SK-N-SH (cell line): ENCODE measurements around the gene LRRC32. TPM values are rescaled to one million over a fixed set of nuclear protein-coding genes. Genes with fewer than 3 reads are reported as not detected.

ENCODE experiments used
- CTCF ChIA-PET: fragments of 300-600, 350-600 bp; formaldehyde crosslinking; extraction: SDS; loops from one replicate; lab custom pipeline; 2021; lab: Yijun Ruan, JAX
- POLR2A ChIA-PET: fragments of 350-600 bp; sonication (Branson Sonifier 250); formaldehyde crosslinking; extraction: SDS; loops from one replicate; lab custom pipeline; 2020; ENCODE audit warnings: antibody characterized with exemption, inconsistent platforms; lab: Yijun Ruan, JAX
- DNase-seq: peaks from one replicate; pipeline ENCODE4 v3.0.0; 2012
- H2AFZ ChIP-seq: fragments of 200-600 bp; sonication (generic); 2 replicates; pipeline ENCODE4 v1.8.1; 2016; ENCODE audit warnings: antibody characterized with exemption, mild to moderate bottlenecking, low read depth
- H3F3A ChIP-seq: fragments of 200-600 bp; sonication (generic); replicated peaks from 2 replicates; pipeline ENCODE3; 2016; ENCODE audit warnings: antibody characterized with exemption, mild to moderate bottlenecking; ENCODE audit not compliant: insufficient read depth
- H3K27ac ChIP-seq, 2 experiments: fragments of 200-500 bp in 1 of 2; fragments of 200-600 bp in 1 of 2; sonication (Bioruptor generic) in 1 of 2; sonication (generic), shearing (Covaris generic) in 1 of 2; 2 replicates each; pipeline versions ENCODE4 v1.5.1 to v1.6.1; 2014 to 2016; ENCODE audit warnings: low read depth in 2 of 2, inconsistent platforms in 1 of 2, low read length in 1 of 2, mild to moderate bottlenecking in 1 of 2, mixed read lengths in 1 of 2
- H3K27me3 ChIP-seq: fragments of 200-600 bp; sonication (generic), shearing (Covaris generic); 2 replicates; pipeline ENCODE4 v1.6.1; 2016; ENCODE audit warnings: mixed run types; ENCODE audit not compliant: insufficient read depth
- H3K36me3 ChIP-seq, 2 experiments: fragments of 200-500 bp in 1 of 2; fragments of 200-600 bp in 1 of 2; sonication (Bioruptor generic) in 1 of 2; sonication (generic) in 1 of 2; replicated peaks in 1 of 2; 2 replicates each; pipeline versions ENCODE3 to v1.5.1; 2014 to 2016; ENCODE audit warnings: low read length in 1 of 2, mild to moderate bottlenecking in 1 of 2; ENCODE audit not compliant: insufficient read depth in 2 of 2, control insufficient read depth in 1 of 2
- H3K4me1 ChIP-seq, 2 experiments: fragments of 200-500 bp in 1 of 2; fragments of 200-600 bp in 1 of 2; sonication (Bioruptor generic) in 1 of 2; sonication (generic), shearing (Covaris generic) in 1 of 2; 2 replicates each; pipeline versions ENCODE4 v1.5.1 to v1.6.1; 2014 to 2016; ENCODE audit warnings: low read depth in 1 of 2, low read length in 1 of 2, mixed run types in 1 of 2; ENCODE audit not compliant: insufficient read depth in 2 of 2, control insufficient read depth in 1 of 2
- H3K4me2 ChIP-seq: fragments of 200-600 bp; sonication (generic), shearing (Covaris generic); 2 replicates; pipeline ENCODE4 v1.6.1; 2017; ENCODE audit warnings: mixed run types
- H3K4me3 ChIP-seq, 2 experiments: fragments of 200-500 bp in 1 of 2; fragments of 200-600 bp in 1 of 2; sonication (Bioruptor generic) in 1 of 2; sonication (generic), shearing (Covaris generic) in 1 of 2; 2 replicates each; pipeline versions ENCODE4 v1.5.1 to v1.8.1; 2014 to 2016; ENCODE audit warnings: low read depth in 2 of 2, inconsistent platforms in 1 of 2, low read length in 1 of 2, mild to moderate bottlenecking in 1 of 2, mixed read lengths in 1 of 2, moderate library complexity in 1 of 2
- H3K79me2 ChIP-seq: fragments of 200-600 bp; sonication (generic); 2 replicates; pipeline ENCODE4 v1.8.1; 2017; ENCODE audit warnings: mild to moderate bottlenecking; ENCODE audit not compliant: insufficient read depth
- H3K9ac ChIP-seq: fragments of 200-600 bp; sonication (generic); 2 replicates; pipeline ENCODE4 v1.6.1; 2017; ENCODE audit warnings: mixed run types
- H3K9me2 ChIP-seq: fragments of 200-600 bp; sonication (generic); 2 replicates; pipeline ENCODE4 v1.6.1; 2017; ENCODE audit warnings: mixed run types
- H3K9me3 ChIP-seq: fragments of 200-600 bp; sonication (generic); 2 replicates; pipeline ENCODE4 v1.6.1; 2017; ENCODE audit warnings: mixed run types, mild to moderate bottlenecking, moderate library complexity
- H4K20me1 ChIP-seq: fragments of 200-600 bp; sonication (generic); 2 replicates; pipeline ENCODE4 v1.6.1; 2017; ENCODE audit warnings: mild to moderate bottlenecking, mixed run types; ENCODE audit not compliant: insufficient read depth
- CHD2 ChIP-seq: fragments of 150-350 bp; IDR thresholded peaks from 2 replicates; pipeline ENCODE4 v1.6.1; 2018; ENCODE audit warnings: low read length; ENCODE audit not compliant: partially characterized antibody
- CTCF ChIP-seq: fragments of 200-600 bp; sonication (generic); IDR thresholded peaks from 2 replicates; pipeline ENCODE4 v1.6.1; 2017; ENCODE audit warnings: antibody characterized with exemption, mild to moderate bottlenecking, moderate library complexity
- ELF1 ChIP-seq: IDR thresholded peaks from 2 replicates; pipeline ENCODE4 v1.4.0; 2012
- EP300 ChIP-seq, 2 experiments: IDR thresholded peaks; 2 replicates each; pipeline versions ENCODE4 v1.4.0 to v1.6.1; 2012; ENCODE audit warnings: borderline replicate concordance in 1 of 2, low read depth in 1 of 2, low read length in 1 of 2
- GATA2 ChIP-seq: sonication (generic); formaldehyde crosslinking; IDR thresholded peaks from 2 replicates; pipeline ENCODE4 v1.5.0; 2020; ENCODE audit warnings: mild to moderate bottlenecking, missing genetic modification reagents
- MAX ChIP-seq: IDR thresholded peaks from 2 replicates; pipeline ENCODE4 v1.4.0; 2012; ENCODE audit warnings: low read depth
- NFIC ChIP-seq: IDR thresholded peaks from 2 replicates; pipeline ENCODE4 v1.4.0; 2012; ENCODE audit warnings: borderline replicate concordance
- POLR2AphosphoS5 ChIP-seq: IDR thresholded peaks from 2 replicates; pipeline ENCODE4 v1.6.1; 2012; ENCODE audit warnings: low read depth, low read length
- RAD21 ChIP-seq: IDR thresholded peaks from 2 replicates; pipeline ENCODE4 v1.6.1; 2012; ENCODE audit warnings: mild to moderate bottlenecking, low read length
- REST ChIP-seq: IDR thresholded peaks from 2 replicates; pipeline ENCODE4 v1.6.1; 2012; ENCODE audit warnings: mild to moderate bottlenecking, low read depth, low read length, moderate library complexity
- RFX5 ChIP-seq: IDR thresholded peaks from 2 replicates; pipeline ENCODE4 v1.6.1; 2012; ENCODE audit warnings: mild to moderate bottlenecking, improper control_type of control experiment, low read length
- RXRA ChIP-seq: IDR thresholded peaks from 2 replicates; pipeline ENCODE4 v1.4.0; 2012; ENCODE audit warnings: low read depth, mild to moderate bottlenecking, borderline replicate concordance
- SIN3A ChIP-seq: IDR thresholded peaks from 2 replicates; pipeline ENCODE4 v1.6.1; 2012; ENCODE audit warnings: low read depth, mild to moderate bottlenecking, low read length, moderate library complexity, borderline replicate concordance
- TAF1 ChIP-seq: IDR thresholded peaks from 2 replicates; pipeline ENCODE4 v1.6.1; 2012; ENCODE audit warnings: low read depth, mild to moderate bottlenecking, low read length, moderate library complexity, borderline replicate concordance
- TEAD4 ChIP-seq: IDR thresholded peaks from 2 replicates; pipeline ENCODE4 v1.4.0; 2012; ENCODE audit warnings: mild to moderate bottlenecking, borderline replicate concordance; ENCODE audit not compliant: insufficient read depth
- USF2 ChIP-seq: fragments of 150-350 bp; IDR thresholded peaks from 2 replicates; pipeline ENCODE4 v1.6.1; 2017; ENCODE audit warnings: antibody characterized with exemption, low read length, low read depth, borderline replicate concordance
- YY1 ChIP-seq: IDR thresholded peaks from 2 replicates; pipeline ENCODE4 v1.4.0; 2012; ENCODE audit warnings: low read depth, mild to moderate bottlenecking
- ZBTB33 ChIP-seq: IDR thresholded peaks from 2 replicates; pipeline ENCODE4 v1.4.0; 2012; ENCODE audit warnings: low read depth, borderline replicate concordance
- WGBS: methylation state at CpG from one replicate; pipeline ENCODE4 v1.1.6; 2017; ENCODE audit warnings: low lambda C conversion rate; 5-methylcytosine and 5-hydroxymethylcytosine counted together
- polyA plus RNA-seq, 3 experiments: library from polyadenylated mRNA; depleted of rRNA; stranded (reverse); fragments of >200 nt; gene quantifications; 2 replicates each; pipeline ENCODE4 v1.2.3, GENCODE V29; 2012

LRRC32 gene
- polyA plus RNA-seq, 1 of the 3 experiments (the other 2 are of a cell fraction) = 0.43 TPM

GRCh38 chr11:76662656-76663485 lies 7.7 kb downstream of the LRRC32 start (continued):
- TF ChIP-seq NFIC (no peak), RAD21 (no peak), MAX (no peak), RFX5 (no peak), TAF1 (no peak), RXRA (no peak), TEAD4 (no peak)

GRCh38 chr11:76661834-76662434 lies 8.6 kb downstream of the LRRC32 start:
- CTCF ChIA-PET = interaction anchor here (3.0 kb wide), 1 partner anchor 18 kb away, joined by 12 read pairs; no protein-coding TSS in a partner anchor
- 79% methylated on average over 6 of the region's 6 CpGs for WGBS

More at GRCh38 chr11:76661834-76662434, 8.6 kb downstream of the LRRC32 start:
- Histone ChIP-seq H2AFZ (no peak overlapping the region), H4K20me1 (no peaks in the 10 kb centered on the region), H3K4me3 (no peak overlapping the region), H3K27me3 (no peaks in the 10 kb centered on the region), H3K9ac (no peak overlapping the region), H3K79me2 (no peaks in the 10 kb centered on the region), H3K36me3 (no peaks in the 10 kb centered on the region), H3K9me3 (no peaks in the 10 kb centered on the region), H3K27ac (no peak overlapping the region), H3K4me2 (no peak overlapping the region), H3F3A (no peaks in the 10 kb centered on the region), H3K4me1 (no peaks in the 10 kb centered on the region; a peak in 1 of 4 replicates), H3K9me2 (no peaks in the 10 kb centered on the region)
- no peak for DNase-seq
- TF ChIP-seq POLR2AphosphoS5 (no peak), ZBTB33 (no peak), USF2 (no peak), YY1 (no peak), ELF1 (no peak), CHD2 (no peak), CTCF (no peak), TEAD4 (no peak), EP300 (IDR thresholded peaks at IDR 0.05; ENCODE audit: borderline replicate concordance in 1 of 2, low read depth in 1 of 2, low read length in 1 of 2) (no peak), REST (no peak), GATA2 (no peak), RFX5 (no peak), SIN3A (no peak)
- POLR2A ChIA-PET = no interaction called here
